Measurements from ENCODE around the gene DDX49.

- TF ChIP-seq CTCF (conservative IDR thresholded peaks at IDR 0.05; ENCODE audit: low read depth, low read length) (no peak), EZH2 (IDR thresholded peaks at IDR 0.05; ENCODE audit: borderline replicate concordance, low read depth, low read length, poor library complexity, severe bottlenecking) (no peak)
Observed at GRCh38 chr19:18966307-18966706, 46.8 kb downstream of the DDX49 start.
